GM04503 (cell line): ENCODE results near the gene GPR132.
A peak's percentile ranks its signal among the peaks of the same experiment; 100 is the strongest.
"Not testable (repeated sequence)": the region's sequence is repeated elsewhere in the genome, so short reads cannot be mapped to it uniquely, and the experiment has no call there.

ENCODE experiments used
- DNase-seq: peaks from one replicate; pipeline ENCODE4 v3.0.0-alpha.2; 2012; ENCODE audit warnings: low read depth

The GPR132 gene

DNA sequence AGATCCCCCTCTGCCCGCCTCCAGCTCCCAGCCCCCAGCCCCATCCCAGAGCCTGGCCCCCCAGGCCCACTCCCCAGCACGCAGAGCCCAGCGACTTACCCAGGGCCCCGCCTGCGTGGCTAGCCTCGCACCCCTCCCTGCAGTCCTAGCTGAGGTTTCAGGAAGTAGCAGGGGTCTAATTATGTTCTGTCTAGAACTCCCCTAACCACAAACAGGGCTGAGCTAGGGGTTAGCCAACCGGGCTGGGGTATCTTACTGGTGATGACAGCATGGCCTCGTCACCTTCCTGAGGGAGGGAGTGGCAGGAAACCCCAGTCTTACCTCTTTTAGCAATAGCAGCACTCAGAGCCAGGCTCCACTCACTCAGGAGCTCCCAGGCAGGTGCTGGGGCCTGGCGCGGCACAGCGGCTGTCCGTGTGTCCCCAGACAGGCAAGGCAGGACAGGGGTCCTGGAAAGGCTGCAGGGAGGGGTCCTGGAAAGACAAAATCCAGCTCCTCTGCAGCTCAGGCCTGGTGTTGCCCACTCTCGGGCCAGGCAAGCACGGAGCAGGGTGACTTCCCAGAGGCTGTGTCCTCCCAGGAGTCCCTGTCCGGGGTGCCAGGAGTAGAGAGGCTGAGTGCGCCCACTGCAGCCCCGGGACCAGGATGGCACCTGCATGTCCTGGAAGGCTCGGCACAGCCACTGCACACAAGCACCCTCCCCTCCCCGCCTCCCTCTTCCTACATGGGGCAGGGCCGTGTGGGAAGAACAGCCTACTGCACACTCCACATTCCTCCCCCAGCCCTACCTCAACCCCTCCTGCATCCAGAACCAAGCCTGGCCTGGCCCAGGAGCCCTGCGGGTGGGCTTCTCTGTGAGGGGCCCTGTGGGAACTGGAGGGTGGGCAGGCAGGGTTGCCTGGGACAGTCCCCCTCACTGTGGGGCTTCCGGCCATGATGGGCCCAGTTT, at the start of gene GPR132:
Gene GPR132, minus strand, starts transcription at position 151 of the 949 bp plus-strand sequence. CDS start 10,010 bp downstream, outside the sequence.
- DNase-seq = no peak

GRCh38 chr14:105109243-105109642, 44.0 kb upstream of the GPR132 start:
- not testable (repeated sequence) for DNase-seq

GRCh38 chr14:105108516-105108864, 43.3 kb upstream of the GPR132 start:
- no peak for DNase-seq

GRCh38 chr14:105107781-105108515, 42.7 kb upstream of the GPR132 start:
- DNase-seq = no peak

- DNase-seq = no peak
Observed at GRCh38 chr14:105107351-105107750, 42.1 kb upstream of the GPR132 start.

GRCh38 chr14:105105158-105105557, 39.9 kb upstream of the GPR132 start:
- DNase-seq = no peak

DNA sequence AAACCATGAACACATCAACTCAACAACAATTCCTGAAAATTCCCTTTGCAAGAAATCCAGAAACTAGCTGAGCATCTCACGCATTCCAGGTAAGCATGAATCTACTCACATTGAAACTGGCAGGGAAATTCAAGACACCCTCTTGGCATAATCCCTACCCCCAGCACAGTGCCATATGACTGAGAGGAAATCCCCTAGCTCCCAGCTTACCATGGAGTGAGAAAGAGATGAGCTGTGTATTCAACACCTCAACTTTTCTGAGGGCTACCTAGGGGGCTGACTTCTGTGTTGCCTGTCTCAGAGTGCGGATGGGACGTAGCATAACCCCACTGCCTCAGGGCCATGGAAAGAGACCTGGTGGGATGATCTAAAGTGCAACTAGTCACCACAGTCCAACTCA, 37.7 kb upstream of the GPR132 start:
- no peak for DNase-seq

- DNase-seq = no peak
Observed at GRCh38 chr14:105102361-105102870, 37.2 kb upstream of the GPR132 start.

DNA sequence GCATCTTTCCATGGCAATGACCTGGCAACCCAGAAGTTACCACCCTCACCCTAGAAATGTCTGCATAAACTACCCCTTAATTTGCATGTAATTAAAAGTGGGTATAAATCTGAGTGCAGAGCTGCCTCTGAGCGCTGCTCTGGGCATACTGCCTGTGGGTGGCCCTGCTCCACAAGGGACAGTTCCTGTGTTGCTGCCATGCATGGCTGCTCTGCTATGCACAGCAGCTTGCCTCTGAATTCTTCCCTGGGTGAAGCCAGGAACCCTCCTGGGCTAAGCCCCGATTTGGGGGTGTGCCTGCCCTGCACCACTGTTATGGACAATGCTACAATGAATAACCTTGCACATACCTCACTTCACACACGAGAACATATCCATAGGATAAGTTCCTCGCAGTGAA, 35.7 kb upstream of the GPR132 start:
- no peak for DNase-seq

DNA sequence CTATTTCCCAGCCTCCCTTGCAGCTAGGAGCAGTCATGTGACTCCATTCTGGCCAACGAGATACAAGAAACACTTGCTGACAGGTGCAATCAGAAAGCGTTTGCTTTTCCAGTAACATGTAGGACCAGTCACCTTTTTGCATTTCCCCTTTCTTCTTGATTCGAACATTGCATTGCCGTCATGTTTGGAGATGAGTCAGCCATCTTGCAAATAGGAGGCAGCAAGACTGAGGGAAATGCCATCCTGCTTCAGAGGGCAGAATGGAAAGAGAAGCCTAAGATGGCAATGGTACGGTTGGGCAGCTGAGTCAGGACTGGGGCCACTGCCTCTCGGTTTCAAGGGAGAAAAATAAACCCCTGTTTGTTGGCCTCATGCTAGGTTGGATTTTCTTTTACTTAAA, 34.5 kb upstream of the GPR132 start:
- DNase-seq = no peak

DNA sequence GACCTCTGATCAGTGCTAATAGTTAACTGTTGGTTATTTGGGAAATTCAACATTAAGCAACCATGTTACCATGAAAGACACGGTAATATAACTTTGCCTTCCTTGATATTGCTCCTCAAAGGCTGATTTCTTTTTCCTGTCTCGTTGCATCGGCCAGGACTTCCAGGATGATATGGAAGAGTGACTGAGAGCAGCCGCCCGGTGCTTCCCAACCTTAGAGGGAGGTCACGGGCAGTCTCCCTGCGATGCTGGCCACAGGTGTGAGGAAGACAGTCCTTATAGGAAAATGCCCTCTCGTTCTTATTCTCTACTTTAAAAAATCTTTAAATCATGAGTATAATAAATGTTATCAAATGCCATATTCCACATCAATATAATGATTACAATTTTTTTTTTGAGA, 33.1 kb upstream of the GPR132 start:
- DNase-seq = no peak

DNA sequence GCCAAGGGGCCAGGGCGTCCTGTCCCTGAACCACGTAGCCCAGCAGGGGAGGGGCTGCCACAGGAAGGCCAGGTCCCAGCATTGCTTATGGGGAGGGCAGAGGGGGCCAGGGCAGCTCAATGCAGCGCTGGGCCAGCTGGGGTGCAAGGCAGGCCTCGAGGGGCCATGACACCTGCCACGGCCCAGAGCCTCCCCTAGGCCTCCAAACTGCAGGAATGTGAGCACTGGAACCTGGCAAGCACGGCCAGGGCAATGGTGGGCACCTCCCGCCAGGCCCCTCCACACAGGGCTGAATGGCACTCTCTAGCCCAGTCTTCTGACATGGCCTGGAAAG, 32.5 kb upstream of the GPR132 start:
- DNase-seq = no peak

DNA sequence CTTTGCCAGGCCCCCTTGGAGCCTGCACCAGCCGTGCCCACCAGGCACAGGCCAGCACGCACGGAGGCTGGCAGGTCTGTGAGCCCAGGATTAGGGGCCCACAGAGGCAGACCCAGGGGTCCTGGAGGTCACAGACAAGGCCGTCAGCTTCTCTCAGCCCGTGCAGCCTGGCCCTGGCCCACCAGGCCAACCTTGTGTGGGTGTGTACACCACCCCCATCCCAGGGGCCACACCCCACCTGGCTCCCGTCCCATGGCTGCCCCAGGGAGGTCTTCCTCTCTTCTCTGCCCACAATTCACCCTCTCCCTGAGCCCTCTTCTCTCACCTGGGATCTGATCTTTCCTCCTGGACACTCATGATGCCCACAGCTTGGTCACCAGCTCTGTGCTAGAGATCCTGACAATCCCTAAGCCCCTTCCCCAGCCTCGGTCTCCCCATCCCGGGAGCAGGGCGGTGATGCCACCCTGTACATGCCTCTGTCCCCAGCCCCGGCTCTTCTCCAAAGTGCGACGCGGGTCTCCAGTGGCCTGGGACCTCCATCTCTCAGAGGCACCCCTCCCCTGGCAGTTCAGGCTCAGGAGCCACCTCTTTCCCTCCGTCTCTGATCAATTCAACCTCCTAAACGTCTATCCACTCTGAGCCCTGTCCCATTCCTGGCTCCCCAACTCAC, 31.1 kb upstream of the GPR132 start:
- DNase-seq = no peak

DNA sequence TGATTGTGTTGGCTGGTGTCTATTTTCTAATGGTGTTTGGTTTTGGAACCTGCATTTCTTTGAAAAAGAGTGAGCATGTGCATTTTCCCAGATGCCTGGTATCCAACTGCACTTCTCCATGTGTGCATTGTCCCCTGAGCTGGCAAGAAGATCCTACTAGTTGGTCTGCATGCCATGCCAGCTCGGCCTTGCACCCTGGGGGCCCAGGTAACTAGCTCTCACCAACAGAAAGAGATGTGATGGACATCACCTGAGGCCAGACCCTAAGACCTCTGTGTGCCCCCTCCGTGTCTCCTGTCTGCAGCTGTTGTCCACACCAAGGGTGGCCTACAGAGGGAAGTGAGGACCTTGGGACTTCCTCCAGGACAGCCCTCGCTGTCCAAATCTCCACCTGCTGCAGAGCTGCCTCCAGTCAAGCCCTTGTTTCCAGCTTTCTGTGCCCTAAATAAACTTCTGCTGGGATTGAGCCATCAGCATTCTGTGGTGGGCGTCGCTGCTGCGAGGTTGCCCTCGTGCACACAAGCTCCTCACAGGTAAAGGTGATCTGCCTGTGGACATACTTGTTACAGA, 30.1 kb upstream of the GPR132 start:
- no peak for DNase-seq

DNA sequence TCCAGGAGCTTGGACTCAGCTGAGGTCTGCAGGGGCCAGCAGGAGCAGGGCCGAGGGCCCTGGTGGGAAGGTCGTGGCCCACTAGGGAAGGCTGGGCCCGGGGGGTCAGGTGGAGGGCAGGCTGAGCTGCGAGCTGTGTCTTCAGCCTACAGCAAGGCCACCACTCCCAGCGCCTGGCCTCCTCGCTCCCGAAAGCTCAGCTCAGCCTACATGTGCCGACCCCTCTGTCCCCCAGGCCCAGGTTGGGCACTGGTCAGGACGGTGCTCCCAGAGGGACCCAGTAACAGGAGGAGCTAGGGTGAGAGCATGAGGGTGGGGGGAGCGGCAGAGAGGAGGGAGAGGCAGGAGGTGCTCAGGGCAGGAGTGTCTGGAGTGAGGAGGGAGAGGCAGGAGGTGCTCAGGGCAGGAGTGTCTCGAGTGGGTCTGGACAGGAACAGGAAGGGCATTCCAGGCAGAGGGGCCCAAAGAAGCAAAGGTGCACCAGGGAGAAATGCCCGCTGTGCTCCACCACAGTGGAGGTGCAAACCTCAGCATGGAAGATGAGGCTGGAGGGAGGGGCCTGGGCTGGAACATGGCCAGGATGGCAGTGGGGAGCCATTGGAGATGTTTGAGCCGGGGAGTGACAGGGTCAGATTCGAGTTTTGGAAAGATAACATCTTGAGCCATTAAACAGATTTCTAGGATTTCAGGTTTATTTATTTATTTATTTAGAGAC, 29.1 kb upstream of the GPR132 start:
- DNase-seq = no peak

DNA sequence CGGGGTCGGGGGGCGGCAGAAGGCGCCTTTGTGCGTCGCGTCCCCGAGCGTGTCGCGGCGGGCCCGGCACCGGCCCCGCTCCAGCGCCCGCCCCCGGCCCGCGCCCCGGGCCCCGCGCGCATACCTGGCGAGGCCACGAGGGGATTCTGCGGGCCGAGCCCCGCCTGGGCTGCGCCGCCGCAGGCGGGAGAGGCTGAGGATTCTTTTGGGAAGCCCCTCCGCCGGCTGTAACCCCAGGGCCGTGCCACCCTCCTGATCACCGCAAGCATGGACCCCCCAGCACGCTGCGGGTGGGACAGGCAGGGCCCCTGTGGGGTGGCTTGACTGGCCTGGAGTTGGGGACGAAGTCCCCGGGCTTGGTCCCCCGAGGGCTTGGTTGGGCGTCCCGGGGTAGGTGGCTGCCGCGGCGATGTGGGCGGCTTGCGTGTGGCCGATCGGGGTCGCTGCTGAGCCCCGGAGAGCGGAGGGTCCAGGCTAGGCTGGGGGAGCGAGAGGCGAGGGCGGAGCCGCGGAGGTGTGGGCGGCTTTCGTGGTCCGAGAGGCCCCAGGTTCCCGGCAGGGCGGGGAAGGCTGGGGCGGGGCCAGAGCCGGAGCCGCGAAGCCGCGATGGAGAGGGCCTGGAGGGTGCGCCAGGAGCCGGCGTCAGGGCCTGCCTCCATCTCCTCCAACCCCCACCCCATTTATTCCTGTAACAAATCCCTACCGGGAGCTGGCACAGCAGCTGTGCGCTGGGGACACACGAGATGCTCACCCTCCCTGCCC, 28.4 kb upstream of the GPR132 start:
- DNase-seq = no peak

GRCh38 chr14:105093038-105093430, 27.8 kb upstream of the GPR132 start:
- no peak for DNase-seq

- DNase-seq = no peak
Observed at GRCh38 chr14:105092171-105093037, 27.2 kb upstream of the GPR132 start.

DNA sequence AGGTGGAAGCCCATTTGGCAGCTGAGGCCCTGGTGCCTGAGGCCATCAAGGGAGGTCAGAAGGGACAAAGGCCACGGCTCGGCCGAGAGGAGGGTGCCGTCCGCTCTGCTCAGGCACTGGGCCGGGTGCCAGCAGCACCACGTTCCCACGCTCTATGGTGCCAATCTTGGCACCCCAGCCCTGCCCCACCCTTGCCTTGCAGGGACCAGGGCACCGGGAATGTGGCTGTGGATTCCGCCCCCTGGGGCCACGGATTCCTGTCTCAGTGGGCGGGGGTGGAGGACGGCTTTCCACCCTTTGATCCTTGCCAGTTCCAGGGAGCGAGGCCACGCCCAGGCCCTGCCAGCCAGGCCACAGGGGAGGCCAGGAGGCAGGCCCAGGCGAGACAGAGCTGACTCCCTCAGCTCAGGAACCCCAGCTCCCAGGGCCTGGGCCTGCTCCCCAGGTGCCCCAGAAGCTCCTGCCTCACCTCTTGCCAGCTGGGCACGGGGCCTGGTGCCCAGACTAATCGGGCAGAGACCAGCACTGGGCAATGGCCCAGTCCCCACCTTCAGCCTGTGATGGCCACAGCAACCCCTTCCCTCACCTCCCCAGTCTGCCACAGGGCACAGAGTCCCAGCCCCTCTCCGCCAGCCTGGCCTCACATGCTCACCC, 26.4 kb upstream of the GPR132 start:
- DNase-seq = peak; percentile 32
